CD4-positive, alpha-beta T cell (primary cell): ENCODE results near the gene PDZK1IP1. TPM values are rescaled to one million over a fixed set of nuclear protein-coding genes. Genes with fewer than 3 reads are reported as not detected.

ENCODE experiments used
- ATAC-seq: fragments of 200-7000 bp; cut with Tn5 transposase; one replicate; pipeline ENCODE4 v1.10.0; 2022; ENCODE audit warnings: mild to moderate bottlenecking; ENCODE audit not compliant: poor library complexity
- CTCF ChIA-PET: fragments of 350-600 bp; sonication (Branson Sonifier 250); formaldehyde crosslinking; loops from one replicate; lab custom pipeline; 2021; ENCODE audit warnings: antibody characterized with exemption, inconsistent platforms; lab: Charles Lee
- POLR2A ChIA-PET: fragments of 350-600 bp; sonication (Branson Sonifier 250); formaldehyde crosslinking; loops from one replicate; lab custom pipeline; 2021; ENCODE audit warnings: antibody characterized with exemption, inconsistent platforms; lab: Charles Lee
- DNase-seq, 14 experiments: peaks; one replicate each; pipeline ENCODE4 v3.0.0-alpha.2; 2013 to 2020; ENCODE audit warnings: mixed read lengths in 2 of 14
- H3K27ac ChIP-seq, 2 donors: one replicate each; pipeline versions ENCODE4 v1.5.1 to v1.7.0; 2013; ENCODE audit warnings: low read length in 2 of 2, low read depth in 1 of 2, mild to moderate bottlenecking in 1 of 2
- H3K27me3 ChIP-seq, 2 experiments: 1 replicate in 1 of 2; 2 replicates in 1 of 2; pipeline versions ENCODE4 v1.6.1 to v1.7.0; 2013; ENCODE audit warnings: low read length in 2 of 2, control low read depth in 1 of 2, mild to moderate bottlenecking in 1 of 2, moderate library complexity in 1 of 2; ENCODE audit not compliant: insufficient read depth in 2 of 2, control insufficient read depth in 1 of 2
- H3K36me3 ChIP-seq: one replicate; pipeline ENCODE4 v1.6.1; 2013; ENCODE audit warnings: low read length, control low read depth; ENCODE audit not compliant: insufficient read depth
- H3K4me1 ChIP-seq: one replicate; pipeline ENCODE4 v1.6.1; 2013; ENCODE audit warnings: low read length, control low read depth; ENCODE audit not compliant: insufficient read depth
- H3K4me3 ChIP-seq: one replicate; pipeline ENCODE4 v1.5.1; 2013; ENCODE audit warnings: mild to moderate bottlenecking, low read length, moderate library complexity
- H3K9me3 ChIP-seq, 2 experiments: 1 replicate in 1 of 2; 2 replicates in 1 of 2; pipeline versions ENCODE4 v1.6.1 to v1.7.0; 2013; ENCODE audit warnings: low read length in 2 of 2, mild to moderate bottlenecking in 2 of 2, control low read depth in 1 of 2, moderate library complexity in 1 of 2; ENCODE audit not compliant: control insufficient read depth in 1 of 2, insufficient read depth in 1 of 2
- H3K27ac Mint-ChIP-seq: one replicate; pipeline ENCODE4 v1.8.0; 2020; ENCODE audit warnings: mixed read lengths
- H3K27me3 Mint-ChIP-seq: one replicate; pipeline ENCODE4 v1.8.0; 2021; ENCODE audit warnings: mixed read lengths
- H3K36me3 Mint-ChIP-seq: one replicate; pipeline ENCODE4 v1.8.0; 2021; ENCODE audit warnings: low read depth, mixed read lengths
- H3K4me1 Mint-ChIP-seq: one replicate; pipeline ENCODE4 v1.8.0; 2021; ENCODE audit warnings: low read depth, mixed read lengths
- H3K4me3 Mint-ChIP-seq: one replicate; pipeline ENCODE4 v1.8.0; 2020; ENCODE audit warnings: mild to moderate bottlenecking, mixed read lengths
- H3K9me3 Mint-ChIP-seq: one replicate; pipeline ENCODE4 v1.8.0; 2020; ENCODE audit warnings: mixed read lengths
- CTCF ChIP-seq: fragments of 200-600 bp; IDR thresholded peaks from one replicate; pipeline ENCODE4 v1.8.0; 2022; ENCODE audit warnings: antibody characterized with exemption, mild to moderate bottlenecking
- intact Hi-C, 2 experiments: fragments of 100-400 bp; cut with DNase I in 1 of 2; cut with micrococcal nuclease in 1 of 2; formaldehyde crosslinking; loops; one replicate each; pipeline versions ENCODE4 v1.15.1 to v1.9.0; 2023 to 2025; cut with DNase I, micrococcal nuclease
- total RNA-seq, 174 experiments: library from RNA in 2 of 174; stranded (reverse) in 2 of 174; gene quantifications; one replicate each; pipeline ENCODE4 v1.2.3 and lab custom pipeline; 2021 to 2026

Gene PDZK1IP1
- total RNA-seq, 2 experiments from 2014 or later: not detected

- Mint-ChIP-seq H3K27me3 (peaks cover 54% of the 10 kb centered on the region), H3K4me1 (peaks cover 14% of the 10 kb centered on the region), H3K4me3 (no peak overlapping the region), H3K36me3 (no peaks in the 10 kb centered on the region), H3K9me3 (no peaks in the 10 kb centered on the region), H3K27ac (no peak overlapping the region)
- Histone ChIP-seq H3K4me1 (peaks cover 19% of the 10 kb centered on the region), H3K27me3 (peaks cover 61 to 66% of the 10 kb centered on the region in 2 experiments), H3K4me3 (no peak overlapping the region), H3K27ac (no peak overlapping the region), H3K36me3 (no peaks in the 10 kb centered on the region), H3K9me3 (peaks cover 0 to 12% of the 10 kb centered on the region in 2 experiments)
- ChIA-PET CTCF (no interaction called here), POLR2A (no interaction called here)
- intact Hi-C loops: no loop called here
- no peak for DNase-seq
- ATAC-seq: no peak
- no peak for TF ChIP-seq CTCF
Observed at GRCh38 chr1:47224676-47225399, 35.0 kb upstream of the PDZK1IP1 start.

GRCh38 chr1:47223921-47224675 lies 34.3 kb upstream of the PDZK1IP1 start:
- no peaks in the 10 kb centered on the region for H3K36me3 Mint-ChIP-seq
- ATAC-seq: no peak
- H3K27ac ChIP-seq: no peak overlapping the region
- H3K9me3 ChIP-seq: peaks cover 0 to 7% of the 10 kb centered on the region in 2 experiments
- H3K27ac Mint-ChIP-seq: no peak overlapping the region
- POLR2A ChIA-PET: no interaction called here
- no peaks in the 10 kb centered on the region for H3K36me3 ChIP-seq
- no peak for DNase-seq
- peaks cover 54 to 59% of the 10 kb centered on the region in 2 experiments for H3K27me3 ChIP-seq
- no peak overlapping the region for H3K4me3 Mint-ChIP-seq
- TF ChIP-seq CTCF: no peak
- peaks cover 47% of the 10 kb centered on the region for H3K27me3 Mint-ChIP-seq
- peaks cover 11% of the 10 kb centered on the region for H3K4me1 Mint-ChIP-seq
- H3K4me3 ChIP-seq: no peak overlapping the region
- H3K4me1 ChIP-seq: peaks cover 12% of the 10 kb centered on the region
- H3K9me3 Mint-ChIP-seq: no peaks in the 10 kb centered on the region
- intact Hi-C loops: no loop called here
- CTCF ChIA-PET: no interaction called here

GRCh38 chr1:47223174-47223920 lies 33.5 kb upstream of the PDZK1IP1 start:
- peaks cover 10% of the 10 kb centered on the region for H3K4me1 Mint-ChIP-seq
- DNase-seq: no peak
- peaks cover 46 to 51% of the 10 kb centered on the region in 2 experiments for H3K27me3 ChIP-seq
- H3K4me3 ChIP-seq: no peak overlapping the region
- ChIA-PET POLR2A (no interaction called here), CTCF (no interaction called here)
- intact Hi-C loops: no loop called here
- no peak overlapping the region for H3K27ac Mint-ChIP-seq
- H3K27me3 Mint-ChIP-seq: peaks cover 42% of the 10 kb centered on the region
- H3K36me3 Mint-ChIP-seq: no peaks in the 10 kb centered on the region
- ATAC-seq: no peak
- H3K27ac ChIP-seq: no peak overlapping the region
- H3K9me3 Mint-ChIP-seq: no peaks in the 10 kb centered on the region
- H3K36me3 ChIP-seq: no peaks in the 10 kb centered on the region
- H3K4me3 Mint-ChIP-seq: no peak overlapping the region
- no peaks in the 10 kb centered on the region for H3K9me3 ChIP-seq
- no peak for TF ChIP-seq CTCF
- H3K4me1 ChIP-seq: peaks cover 10% of the 10 kb centered on the region
